GM10847 (cell line): Measurements from ENCODE around the gene TBC1D19.

Source experiments
- POLR2A ChIP-seq: IDR thresholded peaks from 2 replicates; pipeline ENCODE4 v1.6.1; 2011; ENCODE audit not compliant: insufficient read length; ENCODE audit errors: extremely low read depth

TBC1D19 gene, protein sequence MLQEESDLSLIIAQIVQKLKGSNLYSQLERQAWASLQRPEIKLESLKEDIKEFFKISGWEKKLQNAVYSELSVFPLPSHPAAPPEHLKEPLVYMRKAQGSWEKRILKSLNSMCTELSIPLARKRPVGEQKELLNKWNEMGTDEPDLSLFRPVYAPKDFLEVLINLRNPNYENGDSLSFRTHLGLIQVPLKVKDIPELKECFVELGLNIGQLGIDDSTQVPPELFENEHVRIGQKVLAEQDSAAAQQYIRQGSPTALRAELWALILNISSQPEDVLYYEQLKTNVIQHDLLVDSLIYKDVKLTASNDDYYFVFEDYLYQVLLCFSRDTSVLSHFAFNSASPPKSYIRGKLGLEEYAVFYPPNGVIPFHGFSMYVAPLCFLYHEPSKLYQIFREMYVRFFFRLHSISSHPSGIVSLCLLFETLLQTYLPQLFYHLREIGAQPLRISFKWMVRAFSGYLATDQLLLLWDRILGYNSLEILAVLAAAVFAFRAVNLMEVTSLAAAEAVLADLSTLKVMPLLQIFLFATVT

DNA sequence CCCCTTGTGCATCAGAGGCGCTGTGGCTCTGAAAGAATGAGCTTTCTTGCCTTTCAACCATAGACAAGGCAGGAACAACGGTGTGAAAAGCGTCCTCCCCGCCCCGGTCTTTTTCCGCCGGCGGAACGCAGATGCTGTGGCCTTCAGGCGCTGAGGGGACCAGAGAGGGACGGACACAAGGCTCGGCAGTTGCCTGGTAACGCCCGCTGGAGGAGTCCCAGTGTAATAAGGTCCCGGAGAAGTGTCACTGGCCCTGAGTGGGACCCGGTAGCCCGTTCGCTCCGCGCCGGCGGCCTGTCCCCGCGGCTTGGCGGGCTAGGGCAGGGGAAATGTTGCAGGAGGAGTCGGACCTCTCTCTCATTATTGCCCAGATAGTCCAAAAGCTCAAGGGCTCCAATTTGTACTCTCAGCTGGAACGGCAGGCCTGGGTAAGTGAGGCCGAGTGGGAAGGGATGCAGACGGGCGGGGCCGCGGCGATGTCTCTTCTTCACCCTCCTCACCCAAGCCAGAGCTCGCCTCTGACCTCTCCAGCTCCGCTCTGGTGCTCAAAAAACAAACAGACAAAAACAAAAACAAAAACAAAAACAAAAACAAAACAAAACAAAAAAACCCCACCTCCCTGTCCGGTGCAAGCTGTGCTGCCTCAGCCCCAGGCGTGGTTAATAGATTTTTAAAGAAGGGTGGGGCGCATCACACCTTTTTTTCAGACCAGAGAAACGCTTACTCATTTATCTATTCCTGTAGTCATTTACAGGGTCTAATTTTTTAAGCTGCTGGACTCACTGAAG, at the start of gene TBC1D19:
Gene TBC1D19, plus strand, starts transcription at position 220 of the 788 bp plus-strand sequence. Its CDS starts 110 bp downstream, at position 330.
- peak; percentile 27 for TF ChIP-seq POLR2A

DNA sequence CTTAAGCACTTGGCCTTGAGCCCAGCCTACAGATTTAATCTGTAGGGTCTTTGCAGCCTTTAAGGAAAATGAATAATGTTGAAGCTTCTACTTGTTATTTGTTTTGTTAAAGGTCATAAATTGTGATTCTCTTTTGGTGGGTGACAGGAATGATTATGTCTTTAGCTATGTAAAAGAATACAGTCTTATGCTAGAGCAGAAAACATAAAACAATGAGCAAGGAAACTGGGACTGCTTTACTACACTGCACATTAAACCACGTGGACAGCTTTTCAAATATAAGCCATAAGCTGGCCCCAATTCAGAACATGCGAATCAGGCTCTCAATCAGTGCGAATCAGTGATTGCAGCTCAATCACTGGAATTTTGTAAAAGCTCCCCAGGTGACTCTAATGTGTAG, 40.9 kb upstream of the TBC1D19 start:
- TF ChIP-seq POLR2A = no peak

DNA sequence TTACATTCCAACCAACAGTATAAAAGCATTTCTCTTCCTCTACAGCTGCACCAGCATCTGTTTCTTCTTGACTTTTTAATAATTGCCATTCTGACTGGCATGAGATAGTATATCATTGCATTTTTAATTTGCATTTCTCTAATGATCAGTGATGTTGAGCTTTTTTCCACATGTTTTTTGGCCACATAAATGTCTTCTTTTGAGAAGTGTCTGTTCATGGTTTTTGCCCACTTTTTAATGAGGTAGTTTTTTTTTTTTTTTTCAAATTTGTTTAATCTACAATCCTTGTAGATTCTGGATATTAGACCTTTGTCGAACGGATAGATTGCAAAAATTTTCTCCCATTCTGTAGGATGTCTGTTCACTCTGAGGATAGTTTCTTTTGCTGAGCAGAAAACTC, 39.5 kb upstream of the TBC1D19 start:
- no peak for TF ChIP-seq POLR2A

DNA sequence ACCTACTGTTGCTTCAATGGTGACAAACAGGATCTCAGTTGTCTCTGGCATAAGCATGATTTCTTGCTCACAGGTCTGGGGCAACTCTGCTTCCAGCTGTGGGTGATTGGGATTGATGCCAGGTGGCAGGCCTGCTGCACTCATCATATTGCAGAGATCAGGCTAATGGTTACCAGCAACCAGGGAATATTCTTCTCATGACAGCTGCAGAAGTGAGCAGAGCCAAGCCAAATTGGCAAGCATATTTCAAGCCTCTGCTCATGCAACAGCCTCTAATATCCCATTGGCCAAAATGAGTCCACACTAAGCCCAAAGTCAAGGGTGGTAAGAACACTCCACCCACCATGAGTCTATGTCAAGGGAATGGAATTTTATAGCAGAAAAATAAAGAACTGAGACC, 26.7 kb upstream of the TBC1D19 start:
- TF ChIP-seq POLR2A = no peak

DNA sequence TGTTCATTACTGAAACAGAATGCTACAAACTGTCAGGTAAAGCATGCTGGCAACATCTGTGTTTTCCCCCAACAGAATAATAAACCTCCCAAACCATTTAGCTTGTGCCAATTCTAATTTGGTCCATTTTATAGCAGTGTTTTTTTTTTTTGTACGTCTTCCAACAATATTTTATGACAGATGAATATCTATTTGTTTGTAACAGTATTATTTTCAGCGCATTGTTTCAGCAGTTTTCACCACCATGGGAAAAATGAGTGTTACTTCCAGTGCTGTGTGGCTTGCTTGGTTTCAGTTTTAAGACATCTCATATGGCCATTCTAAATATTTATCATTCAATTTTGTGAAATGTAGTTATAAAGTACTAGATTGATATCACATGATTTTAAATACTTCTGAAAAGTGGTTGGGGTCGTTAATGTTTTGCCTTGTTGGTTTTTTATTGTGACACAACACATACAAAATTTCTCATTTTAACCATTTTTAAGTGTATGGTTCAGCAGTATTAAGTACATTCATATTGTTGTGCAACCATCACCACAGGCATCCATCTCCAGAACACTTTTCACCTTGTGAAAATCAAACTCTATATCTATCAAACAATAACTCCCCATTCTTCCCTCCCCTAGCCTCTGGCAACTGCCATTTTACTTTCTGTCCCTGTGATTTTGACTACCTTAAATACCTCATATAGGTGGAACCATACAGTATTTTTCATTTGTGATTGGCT, 25.6 kb upstream of the TBC1D19 start:
- no peak for TF ChIP-seq POLR2A

DNA sequence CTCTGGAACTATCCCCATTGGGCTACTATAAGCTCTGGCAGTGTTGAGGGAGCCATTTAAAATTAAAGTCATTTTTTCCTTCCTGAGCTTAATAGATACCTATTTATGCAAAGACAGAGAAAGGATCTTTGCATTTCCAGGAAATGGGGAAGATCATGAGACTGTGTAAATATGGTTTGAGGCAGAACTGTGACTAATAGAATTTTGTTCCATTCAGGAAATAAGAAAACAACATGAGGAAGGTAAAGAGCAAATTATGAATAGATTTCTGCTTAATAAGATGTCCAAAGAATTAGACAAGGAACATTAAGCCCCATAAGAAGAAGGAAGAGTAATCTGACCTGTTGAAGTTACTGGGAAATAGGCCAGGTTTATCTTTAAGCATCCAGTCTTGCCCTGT, 17.8 kb upstream of the TBC1D19 start:
- no peak for TF ChIP-seq POLR2A

DNA sequence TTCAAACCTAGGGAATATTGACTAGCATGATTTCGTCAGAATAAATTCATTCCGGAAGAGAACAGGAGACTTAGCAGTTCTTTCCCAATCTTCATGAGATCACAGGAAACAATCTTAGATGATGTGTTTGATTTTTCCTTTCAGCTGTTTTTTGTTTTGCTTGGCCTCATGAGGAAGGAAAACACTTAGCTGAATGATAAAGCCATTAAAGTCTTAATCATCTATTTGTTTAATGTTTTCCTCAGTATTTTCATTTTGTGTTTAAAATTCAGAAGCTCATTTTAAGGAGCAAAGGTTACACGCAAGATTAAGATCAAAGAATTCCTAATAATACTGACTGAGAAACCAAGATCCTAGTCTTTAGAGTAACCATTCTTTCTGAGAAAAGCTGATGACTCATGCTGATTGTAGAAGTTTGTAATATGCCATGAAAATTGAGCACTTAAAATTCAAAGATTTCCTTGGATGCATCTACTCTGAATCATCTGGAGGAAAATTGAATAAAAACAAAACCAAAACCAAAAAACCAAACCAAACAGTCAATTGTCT, 15.4 kb upstream of the TBC1D19 start:
- TF ChIP-seq POLR2A = no peak

DNA sequence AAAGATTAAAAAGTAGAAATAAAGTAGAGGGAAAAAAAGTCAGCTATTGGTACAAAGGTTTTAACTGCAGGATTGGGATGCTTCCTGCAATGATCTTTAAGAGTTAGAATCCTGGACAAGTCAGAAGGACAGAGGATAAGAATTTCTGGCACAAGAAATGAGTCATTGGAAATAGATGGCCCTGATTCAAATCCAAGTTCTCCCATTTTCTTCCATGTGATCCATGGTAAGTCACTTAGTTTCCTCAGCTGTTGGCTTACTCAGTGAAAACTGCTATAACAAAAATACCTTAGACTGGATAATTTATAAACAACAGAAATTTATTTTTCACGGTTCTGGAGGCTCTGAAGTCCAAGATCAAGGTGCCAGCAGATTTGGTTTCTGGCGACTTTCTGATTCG, 13.3 kb upstream of the TBC1D19 start:
- no peak for TF ChIP-seq POLR2A

DNA sequence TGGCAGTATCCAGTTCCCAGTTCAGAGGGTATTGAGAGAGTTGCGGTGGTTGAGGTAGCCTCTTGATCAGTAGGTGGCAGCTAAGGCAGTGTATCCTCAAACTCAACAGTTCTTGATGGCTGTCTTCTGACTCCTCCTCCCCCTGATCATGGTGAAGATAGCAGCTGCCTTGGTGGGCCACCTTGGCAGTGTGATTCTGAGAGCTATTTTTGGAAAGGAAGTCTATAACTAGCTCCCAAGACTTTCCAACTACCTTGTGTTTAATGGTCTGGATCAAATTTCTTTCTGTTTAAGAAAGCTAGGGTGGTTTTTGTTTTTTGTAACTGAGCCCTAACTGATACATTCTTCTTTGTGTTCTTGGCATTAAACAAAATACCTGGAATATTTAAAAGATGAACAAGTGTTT, 10.5 kb upstream of the TBC1D19 start:
- TF ChIP-seq POLR2A = no peak

DNA sequence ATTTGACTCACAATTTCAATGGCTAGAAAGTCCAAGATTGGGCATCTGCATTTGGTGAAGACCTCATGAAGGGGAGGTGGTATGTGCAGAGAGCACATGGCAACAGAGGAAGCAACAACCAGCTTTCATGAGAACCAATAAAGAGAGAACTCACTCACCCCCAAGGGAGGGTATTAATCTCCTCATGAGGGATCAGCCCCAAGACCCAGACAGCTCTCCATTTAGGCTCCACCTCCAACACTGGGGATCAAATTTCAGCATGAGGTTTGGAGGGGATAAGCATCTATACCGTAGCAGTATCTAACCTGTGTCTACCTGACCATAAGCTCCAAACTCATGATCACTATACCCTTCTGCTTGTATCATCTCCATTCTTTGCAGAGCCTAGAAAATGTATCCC, 9.3 kb upstream of the TBC1D19 start:
- TF ChIP-seq POLR2A = no peak

DNA sequence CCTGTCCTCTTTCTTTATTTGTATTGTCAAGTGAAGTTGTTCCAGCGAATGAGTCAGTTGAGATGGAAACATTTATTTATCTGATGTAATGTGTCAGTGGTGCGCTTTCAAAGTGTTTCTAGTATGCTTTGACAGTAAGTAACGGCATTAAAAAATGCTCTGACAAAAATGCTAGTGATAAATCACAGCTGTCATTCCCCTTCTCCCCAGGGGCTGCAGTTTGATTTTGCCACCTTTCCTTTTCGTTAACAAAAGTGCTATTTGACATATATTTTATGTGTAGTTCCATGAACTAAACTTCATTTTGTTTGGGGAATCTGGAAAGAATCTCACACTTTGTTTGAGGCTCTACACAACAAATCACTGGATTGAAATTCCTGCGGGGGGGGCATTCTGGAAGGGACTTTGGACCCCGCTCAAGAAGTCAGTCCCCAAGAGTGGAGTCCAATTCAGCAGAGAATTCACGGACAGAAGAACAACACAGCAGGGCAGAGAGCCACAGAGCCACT, 7.6 kb upstream of the TBC1D19 start:
- TF ChIP-seq POLR2A = no peak

DNA sequence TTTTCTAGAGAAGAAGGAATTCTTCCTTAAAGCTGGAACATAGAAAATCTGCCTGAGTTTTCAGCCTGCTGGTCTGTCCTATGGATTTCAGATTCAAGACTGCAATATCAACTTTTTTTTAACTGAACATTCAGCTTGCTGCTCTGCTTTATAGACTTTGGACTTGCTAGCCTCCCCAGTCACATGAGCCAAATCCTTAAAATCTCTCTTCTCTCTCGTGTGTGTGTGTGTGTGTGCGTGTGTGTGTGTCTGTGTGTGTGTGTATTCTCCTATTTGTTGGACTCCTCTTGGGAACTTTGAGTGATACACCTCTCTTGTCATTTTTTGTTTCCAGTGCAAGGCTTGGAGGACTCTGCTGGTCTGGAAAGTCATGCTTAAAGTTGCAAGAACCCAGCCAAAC, 6.8 kb upstream of the TBC1D19 start:
- TF ChIP-seq POLR2A = no peak

DNA sequence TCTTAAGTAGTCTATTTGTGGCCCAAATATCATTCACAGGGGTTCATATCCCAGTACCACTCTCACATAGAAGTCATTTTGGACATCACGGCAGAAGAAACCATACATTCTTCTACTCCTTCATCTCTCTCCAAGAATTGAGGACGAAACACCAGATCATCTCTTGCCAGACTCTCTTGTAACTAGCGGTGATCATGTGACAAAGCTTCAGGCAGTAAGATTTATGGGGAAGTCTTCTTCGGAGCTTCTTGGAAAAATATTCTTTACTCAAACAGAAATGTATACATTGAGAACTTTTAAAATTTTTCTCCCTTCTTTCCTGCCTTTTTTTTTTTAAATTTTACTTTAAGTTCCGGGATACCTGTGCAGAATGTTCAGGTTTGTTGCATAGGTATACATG, 4.7 kb upstream of the TBC1D19 start:
- TF ChIP-seq POLR2A = no peak

DNA sequence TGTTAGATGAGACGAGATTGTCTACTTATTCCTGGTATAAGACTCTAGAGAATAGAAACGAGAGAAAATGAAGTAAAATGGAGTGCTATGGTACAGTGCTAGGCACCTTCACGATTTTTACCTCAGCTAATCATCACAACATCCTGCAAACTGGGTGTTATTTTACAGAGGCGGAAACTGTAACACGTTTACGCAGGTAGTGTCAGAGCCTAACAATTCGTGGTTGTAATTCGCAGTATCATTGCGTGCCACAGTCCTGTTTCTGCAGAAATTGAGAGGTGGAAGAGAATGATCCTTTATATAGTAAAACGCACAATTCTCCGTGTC, 383 bp upstream of the TBC1D19 start:
- no peak for TF ChIP-seq POLR2A

DNA sequence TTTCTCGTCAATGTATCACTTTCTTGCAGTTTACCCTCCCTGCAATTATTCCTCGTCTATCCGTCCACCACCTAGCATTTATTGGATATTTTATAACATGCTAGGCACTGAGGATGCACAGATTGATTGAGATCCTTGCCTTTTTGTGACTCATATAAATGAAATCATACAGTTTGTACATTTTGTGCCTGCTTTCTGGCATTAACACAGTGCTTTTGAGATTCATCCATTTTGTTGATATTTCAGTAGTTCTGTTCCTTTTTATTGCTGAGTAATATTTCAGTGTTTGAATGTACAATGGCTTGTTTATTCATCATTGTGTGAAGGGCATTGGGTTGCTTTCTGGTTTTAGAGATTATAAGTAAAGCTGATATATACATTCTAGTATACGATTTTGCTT, 841 bp downstream of the TBC1D19 start:
- TF ChIP-seq POLR2A = no peak
